HEK293 (cell line): ENCODE results near the gene NATD1.

ENCODE experiments used
- CTCF ChIP-seq: fragments of 450-650 bp; formaldehyde crosslinking; IDR thresholded peaks from 2 replicates; pipeline ENCODE4 v1.5.1; 2016; ENCODE audit warnings: missing biosample characterization, missing genetic modification characterization
- ELK4 ChIP-seq: IDR thresholded peaks from 2 replicates; pipeline ENCODE4 v1.6.1; 2011; ENCODE audit warnings: mild to moderate bottlenecking, low read depth, low read length, borderline replicate concordance
- REST ChIP-seq: fragments of 450-650 bp; formaldehyde crosslinking; IDR thresholded peaks from 2 replicates; pipeline ENCODE4 v1.5.1; 2016; ENCODE audit warnings: missing biosample characterization, missing genetic modification characterization
- ZNF146 ChIP-seq: fragments of 450-650 bp; formaldehyde crosslinking; IDR thresholded peaks from 2 replicates; pipeline ENCODE4 v1.5.1; 2016; ENCODE audit warnings: missing biosample characterization, missing genetic modification characterization
- ZNF274 ChIP-seq, 2 experiments: fragments of 200-500 bp in 1 of 2; fragments of 450-650 bp in 1 of 2; sonication (Bioruptor generic) in 1 of 2; formaldehyde crosslinking in 1 of 2; IDR thresholded peaks; 2 replicates each; pipeline versions ENCODE4 v1.5.1 to v1.6.1; 2014 to 2016; ENCODE audit warnings: borderline replicate concordance in 1 of 2, inconsistent platforms in 1 of 2, low read length in 1 of 2, missing biosample characterization in 1 of 2, missing genetic modification characterization in 1 of 2
- ZNF350 ChIP-seq: fragments of 450-650 bp; formaldehyde crosslinking; IDR thresholded peaks from 2 replicates; pipeline ENCODE4 v1.5.0; 2017; ENCODE audit warnings: missing biosample characterization, mild to moderate bottlenecking, missing genetic modification characterization
- ZNF449 ChIP-seq: fragments of 450-650 bp; formaldehyde crosslinking; IDR thresholded peaks from 2 replicates; pipeline ENCODE4 v1.5.1; 2017; ENCODE audit warnings: missing biosample characterization, mild to moderate bottlenecking, missing genetic modification characterization, moderate library complexity
- TF ChIP-seq, protein P1 (sequence below): fragments of 450-650 bp; formaldehyde crosslinking; IDR thresholded peaks from 2 replicates; pipeline ENCODE4 v1.5.1; 2016; ENCODE audit warnings: missing biosample characterization, missing genetic modification characterization

DNA sequence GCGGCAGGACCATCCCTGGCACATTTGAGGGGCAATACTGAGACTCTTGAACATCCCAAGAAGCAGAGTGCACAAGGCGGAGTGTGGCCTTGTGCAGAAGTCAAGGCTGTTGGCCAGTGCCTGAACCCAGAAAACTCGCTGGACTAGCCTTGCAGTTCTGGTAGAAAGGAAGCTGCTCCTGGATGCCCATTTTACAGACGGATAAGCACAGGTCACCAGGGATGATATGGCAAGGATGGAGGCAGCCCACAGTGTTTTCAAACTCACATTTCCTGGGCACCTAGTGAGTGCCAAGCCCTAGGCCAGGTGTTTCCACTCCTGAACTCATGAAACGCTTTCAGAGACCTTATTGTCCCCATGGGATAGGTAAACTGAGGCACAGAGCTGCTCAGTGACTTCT is 29.6 kb upstream of the NATD1 start:
- TF ChIP-seq CTCF (tag by site-specific recombination) (no peak), ZNF146 (tag by site-specific recombination) (no peak), ZNF274 (IDR thresholded peaks at IDR 0.05; ENCODE audit: low read length) (no peak), ZNF274 (tag by site-specific recombination; IDR thresholded peaks at IDR 0.05; ENCODE audit: borderline replicate concordance) (no peak), ZNF350 (tag by site-specific recombination) (no peak), ZNF449 (tag by site-specific recombination) (no peak), REST (tag by site-specific recombination) (no peak), ELK4 (no peak)
- TF ChIP-seq, protein P1, sequence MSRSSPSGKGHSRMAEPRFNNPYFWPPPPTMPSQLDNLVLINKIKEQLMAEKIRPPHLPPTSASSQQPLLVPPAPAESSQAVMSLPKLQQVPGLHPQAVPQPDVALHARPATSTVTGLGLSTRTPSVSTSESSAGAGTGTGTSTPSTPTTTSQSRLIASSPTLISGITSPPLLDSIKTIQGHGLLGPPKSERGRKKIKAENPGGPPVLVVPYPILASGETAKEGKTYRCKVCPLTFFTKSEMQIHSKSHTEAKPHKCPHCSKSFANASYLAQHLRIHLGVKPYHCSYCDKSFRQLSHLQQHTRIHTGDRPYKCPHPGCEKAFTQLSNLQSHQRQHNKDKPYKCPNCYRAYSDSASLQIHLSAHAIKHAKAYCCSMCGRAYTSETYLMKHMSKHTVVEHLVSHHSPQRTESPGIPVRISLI (tag by site-specific recombination), result no peak
